GM12892 (cell line): ENCODE results near the gene UNC13D.

Source experiments
- POLR2A ChIP-seq: IDR thresholded peaks from 2 replicates; pipeline ENCODE4 v1.6.1; 2011; ENCODE audit warnings: low read depth, low read length, control low read depth
- POLR2AphosphoS5 ChIP-seq: IDR thresholded peaks from 2 replicates; pipeline ENCODE4 v1.6.1; 2011; ENCODE audit warnings: low read depth, low read length, control low read depth
- TAF1 ChIP-seq: IDR thresholded peaks from 2 replicates; pipeline ENCODE4 v1.6.1; 2011; ENCODE audit warnings: low read depth, mild to moderate bottlenecking, control low read depth, low read length, borderline replicate concordance

- TF ChIP-seq POLR2A = no peak
- no peak for TF ChIP-seq TAF1
- TF ChIP-seq POLR2AphosphoS5 = no peak
Observed at GRCh38 chr17:75791254-75791653, 53.0 kb downstream of the UNC13D start.
